ENCODE measurements around the gene SH3GL1. TPM values are rescaled to one million over a fixed set of nuclear protein-coding genes. Genes with fewer than 3 reads are reported as not detected.
A peak's percentile ranks its signal among the peaks of the same experiment; 100 is the strongest.
"Not testable (repeated sequence)": the region's sequence is repeated elsewhere in the genome, so short reads cannot be mapped to it uniquely, and the experiment has no call there.

SH3GL1 gene
- total RNA-seq, 2 donors from 2014 or later, result 47.0 to 50.8 TPM

DNA sequence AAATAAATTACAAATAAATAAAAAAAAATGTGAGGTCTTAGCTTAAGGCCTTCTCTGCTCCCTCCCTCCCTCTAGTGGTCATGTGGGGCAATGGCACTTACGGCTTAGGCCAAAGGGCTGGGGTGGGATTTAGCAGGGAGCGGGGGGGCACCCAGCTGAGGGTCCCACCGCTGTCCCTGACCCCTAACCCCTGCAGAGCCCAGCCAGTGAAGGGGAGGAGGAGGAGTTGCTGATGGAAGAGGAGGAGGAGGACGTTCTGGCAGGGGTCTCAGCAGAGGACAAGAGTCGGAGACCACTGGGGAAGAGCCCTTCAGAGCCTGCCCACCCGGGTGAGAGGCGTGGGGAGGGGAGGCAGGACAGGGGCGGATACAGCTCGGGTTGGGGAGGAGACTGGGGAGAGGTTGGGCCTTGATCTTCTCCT, 47.6 kb downstream of the SH3GL1 start:
- peak; percentile 78 for DNase-seq (ENCODE audit: low spot score)
- Mint-ChIP-seq H3K4me3 (no peak overlapping the region), H3K27ac (no peak overlapping the region), H3K9me3 (no peaks in the 10 kb centered on the region), H3K27me3 (no peaks in the 10 kb centered on the region), H3K4me1 (ENCODE audit: low read depth in 2 of 2) (peaks cover 13 to 26% of the 10 kb centered on the region in 2 donors), H3K36me3 (no peaks in the 10 kb centered on the region)
- ATAC-seq, result peak; percentile 56 to 67

- Mint-ChIP-seq H3K36me3 (no peaks in the 10 kb centered on the region), H3K27me3 (no peaks in the 10 kb centered on the region), H3K4me3 (no peak overlapping the region), H3K4me1 (ENCODE audit: low read depth in 2 of 2) (peaks cover 25 to 36% of the 10 kb centered on the region in 2 donors), H3K27ac (peak overlapping the region; percentile 75 to 97), H3K9me3 (no peaks in the 10 kb centered on the region)
- ATAC-seq (no peak), DNase-seq (ENCODE audit: low spot score) (no peak)
These were observed 49.6 kb downstream of the SH3GL1 start for GRCh38 chr19:4350726-4351125.

GRCh38 chr19:4350111-4350510, 50.2 kb downstream of the SH3GL1 start:
- Mint-ChIP-seq H3K9me3 (no peaks in the 10 kb centered on the region), H3K27ac (peak overlapping the region; percentile 75 to 97), H3K4me1 (ENCODE audit: low read depth in 2 of 2) (peaks cover 32 to 41% of the 10 kb centered on the region in 2 donors), H3K36me3 (no peaks in the 10 kb centered on the region), H3K4me3 (peak overlapping the region; percentile 56), H3K27me3 (no peaks in the 10 kb centered on the region)
- ATAC-seq (no peak), DNase-seq (ENCODE audit: low spot score) (no peak)

DNA sequence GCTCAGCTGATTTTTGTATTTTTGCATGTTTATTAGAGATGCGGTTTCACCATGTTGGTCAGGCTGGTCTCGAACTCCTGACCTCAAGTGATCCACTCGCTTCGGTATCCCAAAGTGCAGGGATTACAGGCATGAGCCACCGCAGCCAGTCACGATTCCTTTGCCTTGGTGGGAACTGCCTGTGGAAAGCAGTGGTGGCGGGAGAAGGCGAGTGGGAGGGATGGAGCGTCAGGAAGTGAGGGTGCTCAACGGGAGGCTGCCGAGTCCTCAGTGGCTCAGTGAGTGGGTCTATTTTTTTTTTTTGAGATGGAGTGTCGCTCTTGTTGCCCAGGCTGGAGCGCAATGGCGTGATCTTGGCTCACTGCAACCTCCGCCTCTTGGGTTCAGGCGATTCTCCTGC, 51.1 kb downstream of the SH3GL1 start:
- H3K27ac Mint-ChIP-seq, result peak overlapping the region; percentile 83 to 97
- ATAC-seq; H3K27me3 Mint-ChIP-seq; H3K9me3 Mint-ChIP-seq; DNase-seq (ENCODE audit: low spot score); H3K4me3 Mint-ChIP-seq; H3K36me3 Mint-ChIP-seq: not testable (repeated sequence)
- peaks cover 32 to 42% of the 10 kb centered on the region in 2 donors for H3K4me1 Mint-ChIP-seq (ENCODE audit: low read depth in 2 of 2)

GRCh38 chr19:4347521-4347920, 52.8 kb downstream of the SH3GL1 start:
- no peak for DNase-seq (ENCODE audit: low spot score)
- H3K27me3 Mint-ChIP-seq, result no peaks in the 10 kb centered on the region
- H3K9me3 Mint-ChIP-seq, result no peaks in the 10 kb centered on the region
- peak overlapping the region; percentile 83 to 97 for H3K27ac Mint-ChIP-seq
- ATAC-seq, result peak in 1 of 2 donors; percentile 33
- no peaks in the 10 kb centered on the region for H3K36me3 Mint-ChIP-seq
- H3K4me1 Mint-ChIP-seq (ENCODE audit: low read depth in 2 of 2), result peaks cover 35 to 47% of the 10 kb centered on the region in 2 donors
- H3K4me3 Mint-ChIP-seq, result peak overlapping the region; percentile 68

GRCh38 chr19:4346020-4346383, 54.3 kb downstream of the SH3GL1 start:
- no peak for DNase-seq (ENCODE audit: low spot score)
- no peak for ATAC-seq
- peak overlapping the region; percentile 10 to 97 for H3K27ac Mint-ChIP-seq
- peaks cover 36 to 47% of the 10 kb centered on the region in 2 donors for H3K4me1 Mint-ChIP-seq (ENCODE audit: low read depth in 2 of 2)
- H3K27me3 Mint-ChIP-seq, result no peaks in the 10 kb centered on the region
- no peaks in the 10 kb centered on the region for H3K36me3 Mint-ChIP-seq
- peak overlapping the region; percentile 25 for H3K4me3 Mint-ChIP-seq
- no peaks in the 10 kb centered on the region for H3K9me3 Mint-ChIP-seq

- no peak for ATAC-seq
- Mint-ChIP-seq H3K36me3 (no peaks in the 10 kb centered on the region), H3K9me3 (no peaks in the 10 kb centered on the region), H3K4me1 (ENCODE audit: low read depth in 2 of 2) (peaks cover 31 to 44% of the 10 kb centered on the region in 2 donors), H3K27me3 (no peaks in the 10 kb centered on the region), H3K4me3 (peak overlapping the region; percentile 64), H3K27ac (peak overlapping the region; percentile 10 to 97)
- DNase-seq (ENCODE audit: low spot score), result no peak
These were observed 54.9 kb downstream of the SH3GL1 start for GRCh38 chr19:4345342-4346019.

DNA sequence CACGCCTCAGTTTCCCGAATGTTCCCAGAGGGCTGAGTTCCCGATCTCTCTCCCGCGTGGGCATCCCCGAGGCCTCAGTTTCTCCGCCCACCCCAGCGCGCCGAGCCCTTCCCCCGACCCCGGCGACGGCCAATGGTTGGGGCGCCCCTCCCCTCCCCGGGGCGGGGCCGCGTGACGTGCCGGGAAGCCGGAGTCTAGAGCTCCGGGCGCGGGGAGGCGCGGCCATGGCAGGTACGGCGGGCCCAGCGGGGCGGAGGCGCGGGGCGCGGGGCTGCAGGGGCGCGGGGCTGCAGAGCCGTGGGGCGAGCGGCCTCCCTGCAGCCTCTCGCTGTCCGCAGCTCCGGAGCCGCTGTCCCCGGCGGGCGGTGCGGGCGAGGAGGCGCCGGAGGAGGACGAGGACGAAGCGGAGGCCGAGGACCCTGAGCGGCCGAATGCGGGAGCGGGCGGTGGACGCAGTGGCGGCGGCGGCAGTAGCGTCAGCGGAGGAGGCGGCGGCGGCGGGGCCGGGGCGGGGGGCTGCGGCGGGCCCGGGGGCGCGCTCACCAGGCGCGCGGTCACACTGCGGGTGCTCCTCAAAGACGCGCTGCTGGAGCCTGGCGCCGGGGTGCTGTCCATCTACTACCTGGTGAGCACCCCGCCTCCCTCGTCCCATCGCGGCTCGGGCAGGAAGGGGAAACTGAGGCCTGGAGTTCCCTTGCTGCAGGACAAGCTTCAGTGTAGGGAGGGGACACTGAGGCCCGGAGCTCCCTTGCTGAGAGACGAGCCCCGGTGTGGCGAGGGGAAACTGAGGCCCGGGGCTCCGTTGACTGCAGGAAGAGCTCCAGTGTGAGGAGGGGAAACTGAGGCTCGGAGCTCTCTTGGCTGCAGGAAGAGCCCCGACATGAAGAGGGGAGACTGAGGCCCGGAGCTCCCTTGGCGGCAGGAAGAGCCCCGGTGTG, 56.7 kb downstream of the SH3GL1 start, which contains the start of gene MPND:
TSS of gene MPND (plus strand) at position 193 of the 938 bp plus-strand sequence. CDS start at position 225, 32 bp downstream.
- peak; percentile 85 to 88 for ATAC-seq
- Mint-ChIP-seq H3K4me1 (ENCODE audit: low read depth in 2 of 2) (peaks cover 24 to 34% of the 10 kb centered on the region in 2 donors), H3K27ac (peak within 1 kb of the TSS; percentile 73 to 78), H3K9me3 (no peaks in the 10 kb centered on the region), H3K4me3 (peak within 1 kb of the TSS; percentile 91), H3K27me3 (no peaks in the 10 kb centered on the region), H3K36me3 (no peaks in the 10 kb centered on the region)
- DNase-seq (ENCODE audit: low spot score), result peak; percentile 97

- ATAC-seq (peak; percentile 92 to 94), DNase-seq (ENCODE audit: low spot score) (peak; percentile 97)
- Mint-ChIP-seq H3K27me3 (no peaks in the 10 kb centered on the region), H3K27ac (peak overlapping the region; percentile 73 to 78), H3K4me3 (peak overlapping the region; percentile 91), H3K4me1 (ENCODE audit: low read depth in 2 of 2) (peaks cover 32 to 37% of the 10 kb centered on the region in 2 donors), H3K9me3 (no peaks in the 10 kb centered on the region), H3K36me3 (no peaks in the 10 kb centered on the region)
These were observed 57.6 kb downstream of the SH3GL1 start for GRCh38 chr19:4342615-4343369.

DNA sequence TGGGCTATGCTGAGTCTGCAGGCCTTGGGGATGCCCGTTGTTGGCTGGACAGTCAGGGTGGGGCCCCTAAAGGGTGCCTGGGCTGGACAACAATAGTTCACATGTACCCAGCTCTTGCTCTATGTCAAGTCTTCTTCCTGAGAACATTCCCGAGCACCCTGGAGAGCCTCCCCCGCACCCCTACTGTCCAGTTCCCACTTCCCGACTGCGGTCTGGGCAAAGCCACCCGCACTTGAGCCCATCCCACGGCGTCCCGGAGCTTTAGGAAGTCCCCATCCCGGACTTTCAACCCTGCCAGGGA, 58.1 kb downstream of the SH3GL1 start:
- H3K36me3 Mint-ChIP-seq, result no peaks in the 10 kb centered on the region
- H3K4me3 Mint-ChIP-seq, result peak overlapping the region; percentile 91
- H3K27me3 Mint-ChIP-seq, result no peaks in the 10 kb centered on the region
- peaks cover 32 to 36% of the 10 kb centered on the region in 2 donors for H3K4me1 Mint-ChIP-seq (ENCODE audit: low read depth in 2 of 2)
- no peak for DNase-seq (ENCODE audit: low spot score)
- H3K9me3 Mint-ChIP-seq, result no peaks in the 10 kb centered on the region
- ATAC-seq, result no peak
- H3K27ac Mint-ChIP-seq, result peak overlapping the region; percentile 73 to 78

DNA sequence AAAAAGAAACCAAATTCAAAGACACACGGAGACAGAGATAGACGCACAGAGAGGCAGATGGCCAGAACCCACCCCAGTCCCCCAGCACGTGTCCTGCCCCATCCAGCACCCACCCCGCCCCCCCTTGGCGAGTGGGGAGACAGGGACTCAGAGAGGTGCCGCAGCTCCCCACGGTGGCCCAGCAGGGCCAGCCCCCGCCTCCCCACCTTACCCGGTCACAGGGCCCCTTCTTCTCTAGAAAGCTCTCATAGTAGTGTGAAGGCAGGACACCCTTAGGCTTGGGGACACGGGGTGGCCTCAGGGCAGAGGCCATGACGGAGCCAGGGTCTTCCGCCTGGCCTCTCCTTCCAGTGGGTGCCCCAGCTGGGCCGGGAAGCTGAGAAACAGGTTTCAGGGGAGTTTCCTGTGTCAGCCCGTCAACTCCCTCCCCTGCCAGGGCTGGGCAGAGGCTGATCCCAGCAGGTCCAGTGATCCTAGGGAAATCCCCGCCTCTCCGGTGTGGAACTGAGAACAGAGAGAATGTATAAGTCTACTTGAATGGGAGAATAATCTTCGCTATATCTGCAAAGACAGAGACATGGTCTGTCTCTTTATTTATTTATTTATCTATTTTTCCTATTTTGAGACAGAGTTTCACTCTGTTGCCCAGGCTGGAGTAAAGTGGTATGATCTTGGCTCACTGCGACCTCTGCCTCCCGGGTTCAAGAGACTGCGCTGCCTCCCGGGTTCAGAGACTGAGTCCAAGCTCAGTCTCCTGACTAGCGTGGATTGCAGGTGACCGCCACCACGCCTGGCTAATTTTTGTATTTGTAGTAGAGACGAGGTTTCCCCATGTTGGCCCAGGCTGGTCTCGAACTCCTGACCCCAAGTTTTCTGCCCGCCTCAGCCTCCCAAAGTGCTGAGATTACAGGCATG, 61.6 kb downstream of the SH3GL1 start, which contains the start of gene STAP2:
TSS of gene STAP2 (minus strand) at position 387 of the 915 bp plus-strand sequence. CDS start at position 313, 74 bp downstream.
- ATAC-seq (no peak), DNase-seq (ENCODE audit: low spot score) (peak; percentile 63)
- Mint-ChIP-seq H3K9me3 (peaks cover 11% of the 10 kb centered on the region), H3K36me3 (no peaks in the 10 kb centered on the region), H3K4me3 (peak within 1 kb of the TSS; percentile 91), H3K4me1 (ENCODE audit: low read depth in 2 of 2) (peaks cover 17 to 32% of the 10 kb centered on the region in 2 donors), H3K27me3 (no peaks in the 10 kb centered on the region), H3K27ac (peak within 1 kb of the TSS; percentile 71 to 88)

DNA sequence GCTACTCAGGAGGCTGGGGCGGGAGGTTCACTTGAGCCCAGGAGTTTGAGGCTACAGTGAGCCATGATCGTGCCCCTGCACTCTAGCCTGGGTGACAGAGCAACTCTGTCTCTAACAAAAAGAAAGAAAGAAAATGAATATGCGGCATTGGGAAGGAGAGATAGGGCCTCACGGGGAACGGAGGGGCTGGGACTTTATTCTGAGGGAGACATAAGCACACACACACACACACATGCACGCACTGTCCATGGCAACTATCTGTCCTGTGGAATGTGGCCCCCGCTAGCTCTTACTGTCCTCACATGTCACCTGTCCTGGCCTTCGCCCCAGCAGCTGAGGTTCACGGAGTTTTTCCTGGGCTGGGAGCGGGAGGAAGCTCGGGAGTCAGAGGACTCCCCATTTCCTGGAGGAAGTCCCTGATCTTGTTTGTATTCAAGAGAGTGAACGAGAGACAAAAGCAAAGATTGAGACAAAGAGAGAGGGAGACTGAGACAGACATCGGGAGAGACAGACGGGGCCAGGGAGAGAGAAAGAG, 62.4 kb downstream of the SH3GL1 start:
- Mint-ChIP-seq H3K4me3 (peak overlapping the region; percentile 91), H3K4me1 (ENCODE audit: low read depth in 2 of 2) (peaks cover 17 to 29% of the 10 kb centered on the region in 2 donors), H3K36me3 (no peaks in the 10 kb centered on the region), H3K27me3 (no peaks in the 10 kb centered on the region), H3K27ac (peak overlapping the region; percentile 71 to 88), H3K9me3 (peaks cover 11% of the 10 kb centered on the region)
- DNase-seq (ENCODE audit: low spot score) (peak; percentile 59), ATAC-seq (no peak)

Measured in natural killer cell treated with Interleukin-12 subunit alpha and Interleukin-12 subunit beta and Interleukin-15 and Interleukin-18, amount 100 ng/mL, for 72 hours (primary cell).